NCI-H1694 (cell line): ENCODE measurements around the gene SCIMP.
A peak's percentile ranks its signal among the peaks of the same experiment; 100 is the strongest.
"Not testable (repeated sequence)": the region's sequence is repeated elsewhere in the genome, so short reads cannot be mapped to it uniquely, and the experiment has no call there.

Experiments used
- DNase-seq: peaks from one replicate; lab custom pipeline; 2025; lab: John Stamatoyannopoulos, UW

SCIMP gene

DNA sequence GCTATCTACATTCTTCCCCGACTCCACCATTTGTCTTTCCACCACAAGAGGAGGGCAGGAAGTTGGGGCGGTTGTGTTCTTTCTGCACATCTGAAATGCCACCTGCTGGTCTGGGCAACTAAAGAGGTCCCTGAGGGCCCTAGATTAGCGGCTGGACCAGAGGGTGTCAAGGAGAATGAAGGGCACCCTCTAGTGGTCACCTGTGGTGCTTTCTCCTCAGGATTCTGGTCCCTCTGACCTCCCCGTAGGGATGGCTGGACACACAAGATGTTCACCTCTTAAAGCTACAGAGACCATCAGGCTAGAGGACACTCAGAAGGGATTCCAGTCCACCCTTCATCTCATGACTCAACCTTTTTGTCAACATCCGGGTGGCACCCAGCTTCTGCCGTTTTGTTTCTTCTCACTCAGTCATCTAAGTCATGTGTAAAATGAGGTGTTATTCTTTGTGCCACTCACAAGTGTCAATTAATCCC lies 2.9 kb upstream of the SCIMP start:
- peak; percentile 11 for DNase-seq

DNA sequence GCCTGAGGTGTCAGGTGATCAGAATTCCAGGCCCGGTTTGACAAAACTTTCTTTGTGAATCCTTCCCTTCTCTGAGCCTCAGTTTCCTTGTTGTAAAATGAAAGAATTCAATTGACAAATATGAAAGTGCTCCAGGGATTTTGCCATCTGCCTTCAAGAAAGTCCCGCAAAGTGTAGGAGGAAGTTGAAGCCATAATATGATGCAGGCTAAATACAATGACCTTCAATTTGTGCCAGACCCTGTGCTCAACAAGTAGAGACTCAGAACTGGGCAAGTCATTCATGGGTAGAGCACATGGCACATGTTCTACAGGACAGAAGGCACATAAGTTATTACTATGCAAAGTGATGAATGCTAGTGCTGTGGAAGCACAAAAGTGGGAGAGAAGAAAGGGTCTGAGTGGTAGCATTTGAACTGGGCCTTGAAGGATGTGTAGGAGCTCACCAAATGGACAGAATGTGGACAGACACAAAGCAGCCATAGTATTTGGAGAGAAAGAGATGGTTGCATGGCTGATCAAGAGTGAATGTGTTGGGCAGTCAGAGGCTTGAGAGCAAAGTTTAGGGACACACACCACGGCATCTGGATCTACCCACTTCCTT lies 2.4 kb upstream of the SCIMP start:
- no peak for DNase-seq

DNA sequence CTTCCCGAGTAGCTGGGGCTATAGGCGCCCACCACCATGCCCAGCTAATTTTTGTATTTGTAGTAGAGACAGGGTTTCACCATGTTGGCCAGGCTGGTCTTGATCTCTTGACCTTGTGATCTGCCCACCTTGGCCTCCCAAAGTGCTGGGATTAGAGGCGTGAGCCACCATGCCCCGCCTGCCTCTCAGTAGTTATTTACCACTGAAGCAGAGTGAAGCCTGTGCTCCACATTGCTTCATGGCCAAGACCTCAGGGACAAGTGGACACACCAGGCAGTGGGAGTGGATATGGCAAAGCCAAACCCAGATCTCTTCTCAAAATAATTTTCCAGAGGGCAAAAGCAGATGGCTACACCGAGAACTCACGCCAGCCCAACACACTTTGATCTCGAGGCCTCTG lies 1.2 kb downstream of the SCIMP start:
- not testable (repeated sequence) for DNase-seq

DNA sequence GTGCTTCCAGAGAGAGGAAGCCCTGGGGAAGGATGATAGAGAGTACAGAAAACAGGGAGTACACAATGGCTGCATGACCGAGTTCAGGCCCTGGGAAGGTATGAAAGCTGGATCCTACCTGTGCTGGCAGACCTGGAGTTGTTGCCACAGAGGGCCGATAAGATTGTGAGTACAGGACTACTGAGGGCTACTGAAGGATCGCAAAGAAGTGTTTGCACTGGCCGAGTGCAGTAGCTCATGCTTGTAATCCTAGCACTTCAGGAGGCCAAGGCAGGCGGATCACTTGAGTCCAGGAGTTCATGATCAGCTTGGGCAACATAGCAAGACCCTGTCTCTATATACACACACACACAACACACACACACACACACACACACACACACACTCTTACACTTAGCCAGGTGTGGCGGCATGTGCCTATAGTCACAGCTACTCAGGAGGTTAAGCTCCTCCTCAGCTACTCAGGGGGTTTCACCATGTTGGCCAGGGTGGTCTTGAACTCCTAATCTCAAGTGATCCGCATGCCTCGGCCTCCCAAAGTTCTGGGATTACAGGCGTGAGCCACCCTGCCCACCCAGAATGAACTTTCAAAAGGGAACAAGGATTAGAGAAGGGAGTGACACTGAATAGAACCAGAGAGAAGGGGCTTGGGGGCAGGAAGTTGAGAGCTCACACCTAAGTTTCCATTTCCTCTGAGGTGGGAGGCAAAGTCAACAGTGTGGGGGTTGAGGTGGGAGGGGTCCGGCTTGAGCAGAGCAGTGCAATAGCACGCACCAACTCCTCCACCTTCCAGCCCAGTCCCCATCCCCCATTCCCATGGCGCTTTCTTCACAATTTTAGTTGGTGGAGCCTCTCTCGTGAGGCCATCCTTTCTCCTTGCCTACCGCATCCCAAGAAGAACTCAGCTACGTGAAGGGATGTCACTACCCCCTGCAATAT lies 7.5 kb downstream of the SCIMP start:
- no peak for DNase-seq

DNA sequence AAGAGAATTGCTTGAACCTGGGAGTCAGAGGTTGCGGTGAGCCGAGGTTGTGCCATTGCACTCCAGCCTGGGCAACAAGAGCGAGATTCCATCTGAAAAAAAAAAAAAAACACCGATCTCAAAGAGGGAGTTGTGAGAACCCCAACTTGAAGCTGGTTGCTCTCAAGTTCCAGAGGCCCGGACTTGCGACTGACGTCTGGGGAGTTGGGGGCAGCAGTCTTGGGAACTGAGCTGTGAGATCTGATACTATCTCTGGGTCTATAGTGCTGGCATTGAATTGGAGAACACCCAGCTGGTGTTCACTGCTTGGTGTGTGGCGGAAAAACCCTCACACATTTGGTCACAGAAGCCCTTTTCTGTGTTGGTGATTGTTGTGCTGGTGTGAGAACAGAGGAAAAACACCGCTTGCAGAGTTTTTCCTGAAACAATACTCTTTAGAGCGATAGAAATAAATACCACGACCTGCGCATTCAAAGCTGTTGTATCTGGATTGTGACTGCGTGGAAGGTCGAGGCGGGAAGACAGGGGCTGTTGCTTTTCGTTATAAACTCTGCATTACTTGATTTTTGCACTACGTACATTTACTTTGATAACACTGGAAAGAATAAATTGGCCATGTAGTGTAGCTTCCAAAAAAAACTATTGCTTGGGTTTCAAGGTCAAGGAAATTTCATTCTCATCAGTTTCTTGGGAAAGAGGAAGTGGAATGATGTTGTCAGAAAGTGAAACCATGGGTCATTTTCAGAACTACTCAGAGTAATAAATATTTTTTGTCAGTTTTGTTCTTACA lies 8.8 kb downstream of the SCIMP start:
- no peak for DNase-seq

DNA sequence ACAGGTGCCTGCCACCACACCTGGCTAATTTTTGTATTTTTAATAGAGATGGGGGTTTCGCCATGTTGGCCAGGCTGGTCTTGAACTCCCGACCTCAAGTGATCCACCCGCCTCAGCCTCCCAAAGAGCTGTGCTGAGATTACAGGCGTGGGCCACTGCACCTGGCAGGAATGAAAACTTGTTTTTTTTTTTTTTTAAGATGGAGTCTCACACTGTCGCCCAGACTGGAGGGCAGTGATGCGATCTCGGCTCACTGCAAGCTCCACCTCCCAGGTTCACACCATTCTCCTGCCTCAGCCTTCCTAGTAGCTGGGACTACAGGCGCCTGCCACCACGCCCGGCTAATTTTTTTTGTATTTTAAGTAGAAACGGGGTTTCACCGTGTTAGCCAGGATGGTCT lies 12.7 kb downstream of the SCIMP start:
- DNase-seq: not testable (repeated sequence)

DNA sequence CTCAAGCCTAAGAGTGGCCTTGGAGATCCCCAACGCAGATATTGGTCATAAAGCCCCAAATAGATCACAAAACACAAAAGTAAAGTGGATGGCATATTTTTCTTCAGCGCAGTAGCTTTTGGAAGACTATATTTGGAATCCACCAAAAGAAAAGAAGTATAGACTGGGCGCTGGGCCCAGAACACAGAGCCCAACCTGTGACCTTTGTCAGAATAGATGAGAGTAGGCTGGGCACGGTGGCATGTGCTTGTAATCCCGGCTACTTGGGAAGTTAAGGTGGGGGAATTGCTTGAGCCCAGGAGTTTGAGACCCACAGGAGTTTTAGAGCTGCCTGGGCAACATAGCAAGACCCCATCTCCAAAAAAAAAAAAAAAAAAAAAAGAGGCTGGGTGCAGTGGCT lies 14.6 kb downstream of the SCIMP start:
- no peak for DNase-seq

DNA sequence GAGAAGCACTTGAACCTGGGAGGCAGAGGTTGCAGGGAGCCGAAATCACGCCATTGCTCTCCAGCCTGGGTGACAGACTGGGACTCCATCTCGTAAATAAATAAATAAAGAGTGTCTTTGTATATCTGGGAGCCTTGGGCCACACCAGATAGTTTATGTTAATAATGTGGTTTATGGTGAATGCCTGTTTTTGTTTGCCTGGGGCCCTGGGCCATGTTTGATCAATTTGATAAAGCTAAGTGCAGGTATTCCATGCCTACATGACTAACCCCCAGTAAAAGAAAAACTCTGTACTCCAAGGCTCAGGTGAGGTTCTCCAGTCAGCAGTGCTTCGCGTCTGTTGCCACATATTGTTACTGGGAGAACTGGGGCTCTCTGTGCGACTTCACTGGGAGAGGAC lies 15.1 kb downstream of the SCIMP start:
- DNase-seq: no peak

DNA sequence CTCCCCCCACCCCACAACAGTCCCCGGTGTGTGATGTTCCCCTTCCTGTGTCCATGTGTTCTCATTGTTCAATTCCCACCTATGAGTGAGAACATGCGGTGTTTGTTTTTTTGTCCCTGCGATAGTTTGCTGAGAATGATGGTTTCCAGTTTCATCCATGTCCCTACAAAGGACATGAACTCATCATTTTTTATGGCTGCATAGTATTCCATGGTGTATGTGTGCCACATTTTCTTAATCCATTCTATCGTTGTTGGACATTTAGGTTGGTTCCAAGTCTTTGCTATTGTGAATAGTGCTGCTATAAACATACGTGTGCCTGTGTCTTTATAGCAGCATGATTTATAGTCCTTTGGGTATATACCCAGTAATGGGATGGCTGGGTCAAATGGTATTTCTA lies 17.1 kb downstream of the SCIMP start:
- not testable (repeated sequence) for DNase-seq

DNA sequence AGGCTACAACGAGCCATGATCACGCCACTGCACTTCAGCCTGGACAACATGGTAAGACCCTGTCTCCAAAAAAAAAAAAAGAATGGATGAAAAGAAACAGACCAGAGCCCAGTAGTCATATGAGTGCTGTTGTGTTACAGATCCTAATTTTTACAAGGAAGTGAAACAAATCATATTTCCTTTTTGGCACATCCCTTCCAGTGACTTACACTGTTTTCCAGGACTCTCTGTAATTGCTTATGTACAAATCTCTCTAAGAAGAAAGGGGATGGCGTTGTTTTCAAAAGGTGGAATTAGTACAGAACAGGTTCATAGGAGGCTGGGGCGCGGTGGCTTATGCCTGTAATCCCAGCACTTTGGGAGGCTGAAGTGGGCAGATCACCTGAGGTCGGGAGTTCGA lies 23.2 kb downstream of the SCIMP start:
- no peak for DNase-seq

DNA sequence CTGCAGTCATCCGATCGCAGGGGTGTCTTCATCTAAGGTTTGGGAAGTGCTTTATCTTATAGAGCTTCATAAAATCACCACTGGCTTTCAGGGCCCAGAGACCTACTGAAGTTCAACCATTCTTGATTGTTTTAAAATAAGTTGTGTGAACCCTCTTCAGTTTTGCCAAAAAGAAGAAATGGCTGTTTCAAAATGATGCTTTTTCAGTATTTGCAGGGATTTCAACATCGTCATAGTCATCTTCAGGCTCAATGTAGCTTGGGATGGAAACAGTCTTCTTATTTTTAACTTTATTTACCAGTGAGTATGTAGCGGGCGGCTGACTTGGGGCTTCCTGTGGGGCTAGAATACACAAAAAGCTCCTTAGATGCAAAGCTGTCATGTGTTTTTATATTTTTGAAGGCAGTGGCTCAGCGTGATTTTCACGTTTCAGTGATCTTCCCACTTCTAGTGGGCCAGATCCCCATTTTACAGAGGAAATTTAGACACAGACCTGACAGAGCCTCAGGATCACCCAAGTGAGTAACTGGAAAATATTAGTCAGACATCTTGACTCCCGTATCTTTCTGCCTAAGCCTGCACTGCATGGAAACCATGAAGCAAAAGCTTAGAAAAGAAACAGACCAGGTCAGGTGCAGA lies 23.9 kb downstream of the SCIMP start:
- no peak for DNase-seq

DNA sequence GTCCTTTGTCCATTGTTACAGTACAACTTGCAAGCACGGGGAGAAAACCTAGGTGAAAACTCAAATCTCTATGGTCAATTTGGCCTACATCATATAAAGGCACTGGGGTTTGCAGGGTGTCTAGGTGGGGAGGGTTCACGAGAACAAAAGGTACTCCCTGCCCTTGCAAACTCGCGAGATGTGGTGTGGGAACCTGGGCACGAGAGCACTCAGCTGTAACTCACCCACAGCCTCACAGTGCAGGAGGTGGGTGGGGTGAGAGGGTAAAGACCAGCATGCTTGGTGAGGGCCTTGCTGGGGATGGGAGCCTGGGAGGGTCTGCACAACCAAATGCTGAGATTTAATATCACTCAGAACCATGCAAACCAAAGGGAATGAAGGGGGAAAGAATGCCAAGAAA lies 24.6 kb downstream of the SCIMP start:
- no peak for DNase-seq

DNA sequence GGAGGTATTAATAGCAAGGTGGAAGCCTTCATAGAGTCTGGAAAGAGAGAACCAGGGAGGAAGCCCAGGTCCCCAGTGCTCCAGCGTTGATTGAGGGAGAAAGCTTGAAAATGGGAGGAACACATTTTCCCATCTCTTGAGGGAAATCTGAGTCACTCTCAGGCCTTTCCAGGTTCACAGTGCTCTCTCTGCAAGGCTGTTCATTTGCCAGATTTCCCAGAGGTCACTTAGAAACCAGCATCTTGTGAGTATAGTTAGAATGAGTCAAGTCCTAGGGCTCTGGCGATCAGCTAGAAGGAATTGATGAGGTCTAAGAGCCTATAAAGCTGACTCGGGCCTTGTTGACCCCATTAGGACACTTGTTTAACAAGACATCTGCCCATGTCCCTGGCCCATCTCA lies 25.3 kb downstream of the SCIMP start:
- no peak for DNase-seq

DNA sequence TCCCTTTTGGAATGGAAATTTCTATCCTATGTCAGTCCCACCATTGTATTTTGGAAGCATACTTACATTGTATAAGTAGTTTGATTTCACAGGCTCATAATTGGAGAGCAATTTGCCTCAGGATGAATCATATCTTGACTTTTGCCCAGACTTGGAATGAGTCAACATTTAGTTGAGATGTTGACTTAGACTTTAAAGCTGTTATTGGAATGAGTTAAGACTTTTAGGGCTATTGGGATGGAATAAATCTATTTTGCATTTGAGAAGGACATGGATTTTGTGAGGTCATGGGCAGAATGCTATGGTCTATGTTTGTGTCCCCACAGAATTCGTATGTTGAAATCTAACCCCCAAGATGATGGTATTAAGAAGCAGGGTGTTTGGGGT lies 30.8 kb downstream of the SCIMP start:
- no peak for DNase-seq

DNA sequence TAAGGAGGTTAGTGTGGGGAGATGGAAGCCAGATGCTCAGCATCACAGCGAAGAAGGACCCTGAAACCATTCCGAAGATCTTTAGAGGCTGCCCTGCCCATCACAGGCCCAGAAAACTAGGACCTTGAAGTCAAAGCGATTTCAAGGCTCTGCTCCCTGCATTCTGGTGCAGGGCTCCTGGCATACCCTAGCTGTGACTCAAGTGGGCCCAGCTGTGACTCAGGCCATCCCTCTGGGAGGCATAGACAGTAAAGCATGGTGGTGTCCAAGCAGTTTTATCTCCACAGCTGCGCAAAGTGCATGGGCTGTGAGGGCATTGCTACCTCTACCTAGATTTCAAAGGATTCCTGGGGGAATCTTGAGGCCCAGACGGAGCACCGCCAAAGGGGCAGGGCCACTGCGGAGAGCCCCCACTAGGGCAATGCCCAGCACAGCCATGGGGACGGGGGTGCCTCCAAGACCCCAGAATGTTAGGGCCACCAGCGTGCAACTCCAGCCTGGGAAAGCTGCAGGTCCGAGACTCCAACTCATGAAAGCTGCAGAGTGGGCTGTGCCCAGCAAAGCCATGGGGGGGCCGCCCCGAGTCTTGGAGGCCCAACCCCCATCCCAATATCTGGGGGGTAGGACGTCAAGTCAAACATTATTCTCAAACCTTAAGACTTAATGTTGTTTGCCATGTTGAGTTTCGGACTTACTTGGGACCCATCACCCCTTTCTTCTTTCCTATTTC lies 31.3 kb downstream of the SCIMP start:
- DNase-seq: no peak

DNA sequence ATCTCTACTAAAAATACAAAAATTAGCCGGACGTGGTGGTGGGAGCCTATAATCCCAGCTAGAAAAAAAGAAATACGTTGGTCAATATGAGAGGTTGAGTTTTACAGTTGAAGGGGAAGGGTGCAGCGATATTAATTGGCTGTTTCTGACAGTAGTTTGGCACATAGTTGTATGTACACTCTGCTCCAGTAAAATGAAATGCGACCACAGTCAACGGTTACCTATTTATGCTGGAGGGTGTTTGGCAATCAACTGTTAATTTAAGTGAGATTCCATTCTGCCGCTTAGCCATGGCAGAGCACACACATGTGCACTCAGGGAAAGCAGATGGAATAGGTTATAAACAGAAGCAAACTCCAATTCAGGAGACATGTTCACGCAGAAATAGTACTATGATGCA lies 33.6 kb downstream of the SCIMP start:
- no peak for DNase-seq

DNA sequence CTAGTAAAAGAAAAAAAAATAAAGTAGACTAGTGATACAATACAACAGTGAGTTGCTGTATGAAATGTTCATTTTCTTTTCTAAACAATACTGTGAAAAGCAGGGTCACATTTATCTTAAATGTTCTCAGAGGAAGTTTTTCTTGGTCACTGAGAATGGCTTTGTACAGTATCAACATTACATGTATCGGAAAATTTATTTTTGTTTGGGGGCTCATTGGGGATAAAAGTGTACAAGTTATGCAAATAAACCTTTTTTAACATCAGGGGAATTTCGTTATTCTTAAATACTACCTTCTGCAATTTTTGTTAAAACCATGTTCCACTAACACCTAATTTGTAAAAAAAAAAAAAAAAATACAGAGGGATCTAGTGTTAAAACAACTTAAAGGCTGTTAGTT lies 34.3 kb downstream of the SCIMP start:
- DNase-seq: no peak

DNA sequence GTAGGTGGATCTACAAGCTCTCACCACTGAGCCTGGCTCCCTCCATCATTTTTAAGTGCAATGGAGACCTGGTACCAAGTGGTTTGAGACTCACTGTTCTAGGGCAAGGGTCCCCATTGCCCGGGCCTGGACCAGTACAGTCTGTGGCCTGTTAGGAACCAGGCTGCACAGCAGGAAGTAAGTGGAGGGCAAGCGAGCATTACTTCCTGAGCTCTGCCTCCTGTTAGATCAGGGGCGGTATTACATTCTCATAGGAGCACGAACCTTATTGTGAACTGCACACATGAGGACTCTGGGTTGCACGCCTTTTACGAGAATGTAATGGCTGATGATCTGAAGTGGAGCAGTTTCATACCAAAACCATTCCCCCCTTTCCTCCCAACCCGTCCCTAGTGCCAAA lies 36.2 kb downstream of the SCIMP start:
- DNase-seq: no peak

DNA sequence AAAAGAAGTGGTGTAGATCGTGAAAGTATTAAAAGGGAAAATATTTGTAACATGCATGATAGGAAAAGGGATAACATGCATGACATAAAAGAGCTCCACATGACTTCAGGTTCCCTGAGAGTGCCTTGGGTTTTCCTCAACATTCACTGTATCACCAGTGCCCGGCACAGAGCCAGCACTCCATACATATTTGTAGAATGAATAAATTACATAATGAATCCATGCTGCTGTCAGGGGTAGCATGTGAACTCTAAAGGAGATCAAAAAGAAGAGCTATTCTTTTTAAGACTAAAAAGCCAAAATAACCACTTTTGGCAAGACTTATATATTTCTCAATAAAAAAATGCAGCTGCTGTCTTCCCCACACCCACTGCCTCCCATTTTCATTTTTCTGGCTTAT lies 40.3 kb downstream of the SCIMP start:
- DNase-seq: no peak

DNA sequence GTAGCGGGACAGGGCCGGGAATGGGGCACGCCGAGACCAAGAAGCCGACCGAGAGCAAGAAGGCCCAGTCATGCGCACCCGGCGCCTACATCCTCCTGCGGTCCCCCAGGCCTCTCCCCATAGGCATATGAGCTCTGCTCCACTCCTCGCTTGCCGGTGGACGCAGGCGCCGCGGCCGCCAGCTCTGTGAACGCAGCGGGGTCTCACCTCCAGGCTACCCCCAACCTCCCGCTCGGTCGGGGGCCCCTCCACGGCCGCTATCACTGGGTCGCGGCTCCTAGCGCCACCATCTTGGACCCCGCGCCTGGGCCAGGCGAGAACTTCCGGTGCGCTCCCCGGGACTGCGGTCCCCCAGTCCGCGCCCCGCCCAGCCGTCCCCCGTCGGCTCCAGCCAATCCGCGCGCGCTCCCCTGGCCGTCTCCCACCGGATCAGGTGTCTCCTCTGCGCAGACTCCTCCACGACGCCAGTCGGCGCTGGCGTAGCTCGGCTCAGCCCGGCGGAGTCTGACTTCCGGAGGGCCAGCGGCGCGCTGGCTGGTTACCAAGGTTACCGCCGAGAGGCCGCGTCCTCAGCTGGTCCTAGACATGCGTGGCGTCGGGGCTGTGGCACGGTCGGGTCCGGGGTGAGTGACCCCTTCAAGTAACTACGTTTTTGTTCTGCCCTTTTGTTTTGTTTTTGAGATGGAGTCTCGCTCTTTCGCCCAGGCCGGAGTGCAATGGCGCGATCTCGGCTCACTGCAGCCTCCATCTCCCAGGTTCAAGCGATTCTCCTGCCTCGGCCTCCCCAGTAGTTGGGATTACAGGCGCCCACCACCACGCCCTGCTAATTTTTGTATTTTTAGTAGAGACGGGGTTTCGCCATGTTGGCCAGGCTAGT lies 42.9 kb downstream of the SCIMP start, which contains the start of gene ZNF594:
ZNF594 (minus strand) TSS at position 328 of the 877 bp plus-strand sequence. CDS start 7,612 bp downstream, outside the sequence.
- peak; percentile 94 for DNase-seq
